ENCODE data around the gene CANX.
A peak's percentile ranks its signal among the peaks of the same experiment; 100 is the strongest.

CANX gene

GRCh38 chr5:179759581-179760551 lies 61.1 kb downstream of the CANX start:
- no peak overlapping the region for H3K4me3 Mint-ChIP-seq
- H3K36me3 Mint-ChIP-seq (ENCODE audit: low read depth), result peaks cover 12% of the 10 kb centered on the region
- H3K27me3 Mint-ChIP-seq (ENCODE audit: low read depth), result no peaks in the 10 kb centered on the region
- peaks cover 59% of the 10 kb centered on the region for H3K4me1 Mint-ChIP-seq
- H3K9me3 Mint-ChIP-seq, result no peaks in the 10 kb centered on the region
- H3K27ac Mint-ChIP-seq, result peak overlapping the region; percentile 26 to 69 (median 28)
- no peak for TF ChIP-seq CTCF (IDR thresholded peaks at IDR 0.05; ENCODE audit: unreplicated experiment in 3 of 3)

- Mint-ChIP-seq H3K4me1 (peaks cover 61% of the 10 kb centered on the region), H3K4me3 (no peak overlapping the region), H3K9me3 (no peaks in the 10 kb centered on the region), H3K36me3 (ENCODE audit: low read depth) (peaks cover 22% of the 10 kb centered on the region), H3K27ac (peak overlapping the region; percentile 79 to 86 (median 86)), H3K27me3 (ENCODE audit: low read depth) (no peaks in the 10 kb centered on the region)
- TF ChIP-seq CTCF (IDR thresholded peaks at IDR 0.05; ENCODE audit: unreplicated experiment in 3 of 3), result no peak
These were observed 63.5 kb downstream of the CANX start for GRCh38 chr5:179762079-179762780.

GRCh38 chr5:179762781-179763176 lies 64.0 kb downstream of the CANX start:
- H3K4me1 Mint-ChIP-seq, result peaks cover 61% of the 10 kb centered on the region
- no peak overlapping the region for H3K4me3 Mint-ChIP-seq
- TF ChIP-seq CTCF (IDR thresholded peaks at IDR 0.05; ENCODE audit: unreplicated experiment in 3 of 3), result no peak
- no peaks in the 10 kb centered on the region for H3K27me3 Mint-ChIP-seq (ENCODE audit: low read depth)
- peak overlapping the region; percentile 79 to 86 (median 86) for H3K27ac Mint-ChIP-seq
- peaks cover 26% of the 10 kb centered on the region for H3K36me3 Mint-ChIP-seq (ENCODE audit: low read depth)
- H3K9me3 Mint-ChIP-seq, result no peaks in the 10 kb centered on the region

GRCh38 chr5:179763215-179763945 lies 64.6 kb downstream of the CANX start:
- Mint-ChIP-seq H3K9me3 (no peaks in the 10 kb centered on the region), H3K36me3 (ENCODE audit: low read depth) (peaks cover 32% of the 10 kb centered on the region), H3K4me1 (peaks cover 61% of the 10 kb centered on the region), H3K27me3 (ENCODE audit: low read depth) (no peaks in the 10 kb centered on the region), H3K27ac (peak overlapping the region; percentile 79 to 86 (median 86)), H3K4me3 (peak overlapping the region in 2 of 3 experiments; percentile 4 to 37)
- peak; percentile 86 to 90 (median 86) for TF ChIP-seq CTCF (IDR thresholded peaks at IDR 0.05; ENCODE audit: unreplicated experiment in 3 of 3)

DNA sequence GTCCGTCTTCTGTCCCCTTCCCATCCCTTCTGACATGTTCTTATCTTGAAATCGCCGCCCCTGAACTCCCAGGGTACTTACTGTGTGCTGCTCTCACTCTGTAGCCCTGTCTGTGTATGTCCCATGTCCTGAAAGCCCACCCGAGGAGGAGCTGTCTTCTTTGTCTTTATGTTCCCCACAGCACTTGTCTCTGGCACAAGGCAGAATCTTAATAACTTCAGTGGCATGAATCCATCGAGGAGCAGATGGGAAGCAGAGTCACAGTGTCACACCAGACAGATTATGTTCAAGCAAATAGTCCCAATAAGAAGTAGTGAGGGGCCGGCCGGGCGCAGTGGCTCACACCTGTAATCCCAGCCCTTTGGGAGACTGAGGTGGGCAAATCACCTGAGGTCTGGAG lies 65.3 kb downstream of the CANX start:
- no peak for TF ChIP-seq CTCF (IDR thresholded peaks at IDR 0.05; ENCODE audit: unreplicated experiment in 3 of 3)
- Mint-ChIP-seq H3K9me3 (no peaks in the 10 kb centered on the region), H3K36me3 (ENCODE audit: low read depth) (peaks cover 36% of the 10 kb centered on the region), H3K27ac (peak overlapping the region; percentile 79 to 86 (median 86)), H3K4me1 (peaks cover 60% of the 10 kb centered on the region), H3K27me3 (ENCODE audit: low read depth) (no peaks in the 10 kb centered on the region), H3K4me3 (no peak overlapping the region)
